Measurements from ENCODE around the gene CIB1. TPM values are rescaled to one million over a fixed set of nuclear protein-coding genes. Genes with fewer than 3 reads are reported as not detected.

Gene CIB1
- total RNA-seq, 1 experiment from 2014 or later: 39.7 TPM

DNA sequence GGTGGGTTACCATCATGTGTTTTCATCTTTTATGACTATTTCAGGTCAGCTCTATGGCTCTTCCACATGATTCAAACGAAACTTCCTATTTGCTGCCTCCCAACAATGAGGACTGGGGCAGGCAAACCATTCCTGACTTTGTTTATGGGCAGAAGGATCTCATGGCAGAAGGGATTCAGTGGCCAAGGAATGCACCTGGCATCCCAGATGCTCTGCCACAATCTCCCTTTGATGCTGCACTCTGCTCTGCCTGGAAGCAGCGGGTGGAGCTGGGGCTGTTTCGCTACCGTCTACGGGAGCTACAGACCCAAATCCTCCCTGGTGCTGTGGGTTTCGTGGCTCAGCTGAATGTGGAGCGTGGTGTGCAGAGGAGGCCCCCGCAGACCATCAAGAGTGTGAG is 7.1 kb upstream of the CIB1 start:
- no peak overlapping the region for H3K4me3 ChIP-seq (ENCODE audit: low read depth, low read length, poor library complexity, severe bottlenecking)
- no peaks in the 10 kb centered on the region for H3K4me1 ChIP-seq (ENCODE audit: insufficient read depth, low read length, poor library complexity, severe bottlenecking)
- BruUV-seq (replicated peaks): no TSS peak
- no peaks in the 10 kb centered on the region for H3K36me3 ChIP-seq (ENCODE audit: insufficient read depth, low read length, poor library complexity, severe bottlenecking)
- CTCF ChIA-PET: no interaction called here
- intact Hi-C loops (cut with micrococcal nuclease; ENCODE audit: unreplicated experiment): no loop called here
- no peak for DNase-seq (ENCODE audit: low spot score)
- H3K27me3 ChIP-seq (replicated peaks; ENCODE audit: insufficient read depth, low read depth, low read length, poor library complexity): no peaks in the 10 kb centered on the region
- POLR2A ChIA-PET (ENCODE audit: low non-redundant PET): no interaction called here
- no peak for TF ChIP-seq EZH2 (IDR thresholded peaks at IDR 0.05; ENCODE audit: borderline replicate concordance, low read depth, low read length, poor library complexity, severe bottlenecking)
- TF ChIP-seq, protein P1, sequence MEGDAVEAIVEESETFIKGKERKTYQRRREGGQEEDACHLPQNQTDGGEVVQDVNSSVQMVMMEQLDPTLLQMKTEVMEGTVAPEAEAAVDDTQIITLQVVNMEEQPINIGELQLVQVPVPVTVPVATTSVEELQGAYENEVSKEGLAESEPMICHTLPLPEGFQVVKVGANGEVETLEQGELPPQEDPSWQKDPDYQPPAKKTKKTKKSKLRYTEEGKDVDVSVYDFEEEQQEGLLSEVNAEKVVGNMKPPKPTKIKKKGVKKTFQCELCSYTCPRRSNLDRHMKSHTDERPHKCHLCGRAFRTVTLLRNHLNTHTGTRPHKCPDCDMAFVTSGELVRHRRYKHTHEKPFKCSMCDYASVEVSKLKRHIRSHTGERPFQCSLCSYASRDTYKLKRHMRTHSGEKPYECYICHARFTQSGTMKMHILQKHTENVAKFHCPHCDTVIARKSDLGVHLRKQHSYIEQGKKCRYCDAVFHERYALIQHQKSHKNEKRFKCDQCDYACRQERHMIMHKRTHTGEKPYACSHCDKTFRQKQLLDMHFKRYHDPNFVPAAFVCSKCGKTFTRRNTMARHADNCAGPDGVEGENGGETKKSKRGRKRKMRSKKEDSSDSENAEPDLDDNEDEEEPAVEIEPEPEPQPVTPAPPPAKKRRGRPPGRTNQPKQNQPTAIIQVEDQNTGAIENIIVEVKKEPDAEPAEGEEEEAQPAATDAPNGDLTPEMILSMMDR (conservative IDR thresholded peaks at IDR 0.05; ENCODE audit: low read depth, low read length): no peak
- H3K27ac ChIP-seq (ENCODE audit: low read depth, low read length, poor library complexity, severe bottlenecking): no peak overlapping the region
- no peaks in the 10 kb centered on the region for H3K9me3 ChIP-seq (ENCODE audit: low read depth, low read length, poor library complexity, severe bottlenecking)

DNA sequence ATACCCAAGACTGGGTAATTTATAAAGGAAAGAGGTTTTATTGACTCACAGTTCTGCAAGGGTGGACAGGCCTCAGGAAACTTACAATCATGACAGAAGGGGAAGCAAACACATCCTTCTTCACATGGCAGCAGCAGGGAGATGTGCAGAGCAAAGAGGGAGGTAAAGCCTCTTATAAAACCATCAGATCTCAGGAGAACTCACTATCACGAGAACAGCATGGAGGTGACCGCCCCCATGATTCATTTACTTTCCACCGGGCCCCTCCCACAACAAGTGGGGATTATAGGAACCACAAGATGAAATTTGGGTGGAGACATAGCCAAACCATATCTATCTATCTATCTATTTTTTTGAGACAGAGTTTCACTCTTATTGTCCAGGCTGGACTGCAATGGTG is 5.6 kb upstream of the CIB1 start:
- ChIA-PET CTCF (no interaction called here), POLR2A (ENCODE audit: low non-redundant PET) (no interaction called here)
- intact Hi-C loops (cut with micrococcal nuclease; ENCODE audit: unreplicated experiment): no loop called here
- TF ChIP-seq, protein P1 (conservative IDR thresholded peaks at IDR 0.05; ENCODE audit: low read depth, low read length): no peak
- TF ChIP-seq EZH2 (IDR thresholded peaks at IDR 0.05; ENCODE audit: borderline replicate concordance, low read depth, low read length, poor library complexity, severe bottlenecking): no peak
- peaks cover 4% of the 10 kb centered on the region for H3K4me1 ChIP-seq (ENCODE audit: insufficient read depth, low read length, poor library complexity, severe bottlenecking)
- BruUV-seq (replicated peaks): no TSS peak
- no peaks in the 10 kb centered on the region for H3K9me3 ChIP-seq (ENCODE audit: low read depth, low read length, poor library complexity, severe bottlenecking)
- no peak for DNase-seq (ENCODE audit: low spot score)
- H3K27ac ChIP-seq (ENCODE audit: low read depth, low read length, poor library complexity, severe bottlenecking): no peak overlapping the region
- no peaks in the 10 kb centered on the region for H3K36me3 ChIP-seq (ENCODE audit: insufficient read depth, low read length, poor library complexity, severe bottlenecking)
- H3K4me3 ChIP-seq (ENCODE audit: low read depth, low read length, poor library complexity, severe bottlenecking): no peak overlapping the region
- no peaks in the 10 kb centered on the region for H3K27me3 ChIP-seq (replicated peaks; ENCODE audit: insufficient read depth, low read depth, low read length, poor library complexity)

DNA sequence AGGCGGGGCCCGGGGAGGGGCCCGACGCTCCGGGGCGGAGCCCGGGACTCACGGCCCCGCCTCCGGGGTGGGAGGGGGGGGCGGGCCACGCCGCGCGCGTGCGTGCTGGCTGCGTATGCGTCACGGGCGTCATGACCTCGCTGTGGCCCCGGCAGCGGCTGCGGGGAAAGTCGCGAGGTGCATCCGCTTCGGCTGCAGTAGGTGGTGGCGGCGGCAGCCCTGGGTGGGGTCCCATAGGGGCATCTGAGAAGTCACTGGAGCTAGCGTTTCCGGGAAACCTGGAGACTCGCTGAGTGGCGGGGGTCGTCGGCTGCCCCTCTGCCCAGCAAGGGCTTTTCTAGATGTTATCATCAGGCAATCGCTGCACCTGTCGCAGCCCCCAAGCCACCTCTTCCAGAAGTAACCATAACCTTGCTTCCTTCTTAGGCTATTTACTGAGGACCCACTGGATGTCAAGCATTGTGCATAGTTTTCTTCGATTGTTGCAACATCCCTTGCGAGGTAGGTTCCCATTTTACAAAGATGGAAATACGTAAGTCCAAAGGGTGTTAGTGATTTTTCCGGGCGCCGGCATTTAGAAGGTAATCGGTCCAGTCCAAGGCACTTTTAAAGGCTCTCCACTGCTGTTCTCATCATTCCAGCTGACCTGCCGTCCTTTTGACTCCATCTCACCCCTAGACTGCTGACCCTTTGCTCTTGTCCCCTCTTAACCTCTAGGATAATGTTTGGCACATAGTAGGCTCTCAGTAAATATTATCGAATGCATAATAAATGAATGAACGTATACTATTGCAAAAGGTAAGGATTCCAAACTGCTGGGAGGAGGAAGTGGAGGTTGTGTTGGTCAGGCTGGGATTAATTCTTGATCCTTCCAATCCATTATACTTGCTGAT is 601 bp upstream of the CIB1 start, which contains the start of gene GDPGP1:
Gene GDPGP1 (plus strand): TSS at position 114 of the 893 bp plus-strand sequence. CDS start 6,700 bp downstream, outside the sequence.
- peak within 1 kb of the TSS; percentile 58 for H3K4me3 ChIP-seq (ENCODE audit: low read depth, low read length, poor library complexity, severe bottlenecking)
- ChIA-PET POLR2A (ENCODE audit: low non-redundant PET) (no interaction called here), CTCF (interaction anchor here (0.6 to 0.9 kb wide), 4 partner anchors 147 to 642 kb away, joined by 3 to 4 read pairs (median 4); no protein-coding TSS in a partner anchor)
- peaks cover 10% of the 10 kb centered on the region for H3K36me3 ChIP-seq (ENCODE audit: insufficient read depth, low read length, poor library complexity, severe bottlenecking)
- BruUV-seq (replicated peaks): TSS peak; percentile 56
- H3K27me3 ChIP-seq (replicated peaks; ENCODE audit: insufficient read depth, low read depth, low read length, poor library complexity): no peaks in the 10 kb centered on the region
- H3K4me1 ChIP-seq (ENCODE audit: insufficient read depth, low read length, poor library complexity, severe bottlenecking): peaks cover 5% of the 10 kb centered on the region
- intact Hi-C loops (cut with micrococcal nuclease; ENCODE audit: unreplicated experiment): loop anchor here (1.0 kb wide), 1 partner anchor 31 kb away; the partner anchor contains the start of gene NGRN
- DNase-seq (ENCODE audit: low spot score): peak; percentile 39
- TF ChIP-seq EZH2 (IDR thresholded peaks at IDR 0.05; ENCODE audit: borderline replicate concordance, low read depth, low read length, poor library complexity, severe bottlenecking): no peak
- TF ChIP-seq, protein P1 (conservative IDR thresholded peaks at IDR 0.05; ENCODE audit: low read depth, low read length): no peak
- H3K9me3 ChIP-seq (ENCODE audit: low read depth, low read length, poor library complexity, severe bottlenecking): no peaks in the 10 kb centered on the region
- peak within 1 kb of the TSS; percentile 66 for H3K27ac ChIP-seq (ENCODE audit: low read depth, low read length, poor library complexity, severe bottlenecking)

All from A673 (cell line).